ENCODE measurements around the gene FKBP2. TPM values are rescaled to one million over a fixed set of nuclear protein-coding genes. Genes with fewer than 3 reads are reported as not detected.

The FKBP2 gene
- total RNA-seq, 4 donors from 2014 or later = 20.2 to 54.7 (median 27.6) TPM

- Histone ChIP-seq H3K36me3 (no peaks in the 10 kb centered on the region), H3K9me3 (no peaks in the 10 kb centered on the region), H3K4me3 (peak overlapping the region in 3 of 4 donors; percentile 64 to 84 (median 76)), H3K27me3 (no peaks in the 10 kb centered on the region), H3K27ac (peak overlapping the region; percentile 90 to 97 (median 92)), H3K4me1 (peaks cover 49 to 50% of the 10 kb centered on the region in 2 donors)
- in situ Hi-C loops (cut with MboI; ENCODE audit: low sequenced_read_pairs in 4 of 4) = no loop called here
- DNase-seq (no peak), ATAC-seq (no peak)
- TF ChIP-seq POLR2A (IDR thresholded peaks at IDR 0.05) = no peak
- TF ChIP-seq CTCF (IDR thresholded peaks at IDR 0.05 in 4 of 5, conservative IDR thresholded peaks at IDR 0.05 in 1 of 5) = no peak
- intact Hi-C loops (cut with DNase I; ENCODE audit: low total_unique reads) = loop anchor here (5.0 kb wide), 1 partner anchor 62 kb away; the partner anchor contains the start of gene MACROD1
Observed at GRCh38 chr11:64229090-64229743, 11.7 kb upstream of the FKBP2 start.

GRCh38 chr11:64229744-64230170 is 11.1 kb upstream of the FKBP2 start:
- Histone ChIP-seq H3K9me3 (no peaks in the 10 kb centered on the region), H3K4me1 (peaks cover 44 to 48% of the 10 kb centered on the region in 2 donors), H3K27me3 (no peaks in the 10 kb centered on the region), H3K4me3 (peak overlapping the region; percentile 64 to 90 (median 80)), H3K36me3 (no peaks in the 10 kb centered on the region), H3K27ac (peak overlapping the region; percentile 90 to 97 (median 92))
- no peak for ATAC-seq
- no peak for DNase-seq
- intact Hi-C loops (cut with DNase I; ENCODE audit: low total_unique reads) (loop anchor here (5.0 kb wide), 1 partner anchor 62 kb away; the partner anchor contains the start of gene MACROD1), in situ Hi-C loops (cut with MboI; ENCODE audit: low sequenced_read_pairs in 4 of 4) (no loop called here)
- TF ChIP-seq POLR2A (IDR thresholded peaks at IDR 0.05) (no peak), CTCF (IDR thresholded peaks at IDR 0.05 in 4 of 5, conservative IDR thresholded peaks at IDR 0.05 in 1 of 5) (no peak)

- peaks cover 43 to 46% of the 10 kb centered on the region in 2 donors for H3K4me1 ChIP-seq
- ATAC-seq = peak; percentile 60 to 72
- H3K36me3 ChIP-seq = no peaks in the 10 kb centered on the region
- intact Hi-C loops (cut with DNase I; ENCODE audit: low total_unique reads) (no loop called here), in situ Hi-C loops (cut with MboI; ENCODE audit: low sequenced_read_pairs in 4 of 4) (no loop called here)
- DNase-seq = peak; percentile 86 to 90
- H3K4me3 ChIP-seq = peak within 1 kb of the TSS; percentile 64 to 90 (median 80)
- TF ChIP-seq CTCF (IDR thresholded peaks at IDR 0.05 in 4 of 5, conservative IDR thresholded peaks at IDR 0.05 in 1 of 5) (no peak), POLR2A (IDR thresholded peaks at IDR 0.05) (peak; percentile 48 to 50)
- no peaks in the 10 kb centered on the region for H3K9me3 ChIP-seq
- H3K27me3 ChIP-seq = no peaks in the 10 kb centered on the region
- peak within 1 kb of the TSS; percentile 90 to 97 (median 92) for H3K27ac ChIP-seq
Observed at GRCh38 chr11:64230171-64230984, 10.5 kb upstream of the FKBP2 start, which contains the start of gene DNAJC4. Gene DNAJC4 (plus strand): TSS chr11:64230548. CDS start chr11:64230855, 307 bp downstream.

- H3K4me1 ChIP-seq = peaks cover 43 to 45% of the 10 kb centered on the region in 2 donors
- in situ Hi-C loops (cut with MboI; ENCODE audit: low sequenced_read_pairs in 4 of 4) = no loop called here
Observed at GRCh38 chr11:64230985-64231365, 9.9 kb upstream of the FKBP2 start.

More at GRCh38 chr11:64230985-64231365, 9.9 kb upstream of the FKBP2 start:
- TF ChIP-seq POLR2A (IDR thresholded peaks at IDR 0.05) (no peak), CTCF (IDR thresholded peaks at IDR 0.05 in 4 of 5, conservative IDR thresholded peaks at IDR 0.05 in 1 of 5) (no peak)
- peak overlapping the region; percentile 90 to 97 (median 92) for H3K27ac ChIP-seq
- ATAC-seq (no peak), DNase-seq (no peak)
- intact Hi-C loops (cut with DNase I; ENCODE audit: low total_unique reads) = no loop called here
- H3K36me3 ChIP-seq = no peaks in the 10 kb centered on the region
- no peaks in the 10 kb centered on the region for H3K27me3 ChIP-seq
- H3K4me3 ChIP-seq = peak overlapping the region; percentile 64 to 90 (median 80)
- no peaks in the 10 kb centered on the region for H3K9me3 ChIP-seq

All from gastrocnemius medialis (tissue), 4 donors.